GM19351 (cell line): ENCODE data around the gene BPIFB4.

Source experiments
- ATAC-seq: cut with Tn5 transposase; IDR thresholded peaks from one replicate; pipeline ENCODE4 v1.9.1; 2021; ENCODE audit warnings: mild to moderate bottlenecking, moderate library complexity; ENCODE audit not compliant: unreplicated experiment

The BPIFB4 gene

DNA sequence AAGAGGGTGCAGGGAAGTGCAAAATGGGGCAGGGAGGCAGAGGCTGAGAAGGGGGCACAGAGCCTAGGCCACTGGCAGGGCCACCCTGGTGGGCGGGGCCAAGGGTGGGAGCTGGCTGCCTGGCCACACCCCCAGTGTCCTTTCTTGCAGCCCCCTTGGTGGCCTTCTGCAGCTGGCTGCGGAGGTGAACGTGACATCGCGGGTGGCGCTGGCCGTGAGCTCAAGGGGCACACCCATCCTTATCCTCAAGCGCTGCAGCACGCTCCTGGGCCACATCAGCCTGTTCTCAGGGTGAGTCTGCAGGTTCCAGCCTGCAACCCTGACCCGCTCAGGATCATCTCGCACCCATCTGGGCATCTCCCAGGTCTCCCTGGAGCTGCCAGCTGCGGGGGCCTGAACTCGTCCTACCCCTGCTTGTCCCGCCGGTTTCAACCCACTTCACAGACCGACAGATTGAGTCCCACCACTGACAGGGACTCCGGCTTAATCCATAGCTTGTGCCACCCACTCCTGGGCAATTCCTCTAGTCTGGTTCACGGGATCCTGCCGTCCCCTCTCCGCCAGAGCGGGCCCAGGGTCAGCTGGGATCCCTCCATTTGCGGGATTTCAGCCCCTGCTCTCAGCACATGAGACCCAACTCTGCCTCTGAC, 19.6 kb upstream of the BPIFB4 start:
- ATAC-seq = no peak

DNA sequence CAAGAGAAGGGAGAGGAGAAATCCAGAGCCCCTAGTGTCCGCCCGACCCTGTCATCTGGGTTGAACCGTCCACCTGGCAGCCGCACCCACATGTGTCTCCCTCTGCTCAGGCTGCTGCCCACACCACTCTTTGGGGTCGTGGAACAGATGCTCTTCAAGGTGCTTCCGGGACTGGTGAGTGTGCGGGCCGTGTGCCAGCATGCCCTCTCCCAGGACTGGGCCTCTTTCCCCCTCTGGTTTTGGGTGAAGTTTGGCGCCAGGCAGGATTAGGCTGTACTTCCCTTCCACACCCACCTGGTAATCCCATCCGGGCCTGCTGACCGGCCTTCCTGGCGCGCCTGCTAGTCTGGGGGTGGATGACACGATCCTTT, 17.8 kb upstream of the BPIFB4 start:
- no peak for ATAC-seq

DNA sequence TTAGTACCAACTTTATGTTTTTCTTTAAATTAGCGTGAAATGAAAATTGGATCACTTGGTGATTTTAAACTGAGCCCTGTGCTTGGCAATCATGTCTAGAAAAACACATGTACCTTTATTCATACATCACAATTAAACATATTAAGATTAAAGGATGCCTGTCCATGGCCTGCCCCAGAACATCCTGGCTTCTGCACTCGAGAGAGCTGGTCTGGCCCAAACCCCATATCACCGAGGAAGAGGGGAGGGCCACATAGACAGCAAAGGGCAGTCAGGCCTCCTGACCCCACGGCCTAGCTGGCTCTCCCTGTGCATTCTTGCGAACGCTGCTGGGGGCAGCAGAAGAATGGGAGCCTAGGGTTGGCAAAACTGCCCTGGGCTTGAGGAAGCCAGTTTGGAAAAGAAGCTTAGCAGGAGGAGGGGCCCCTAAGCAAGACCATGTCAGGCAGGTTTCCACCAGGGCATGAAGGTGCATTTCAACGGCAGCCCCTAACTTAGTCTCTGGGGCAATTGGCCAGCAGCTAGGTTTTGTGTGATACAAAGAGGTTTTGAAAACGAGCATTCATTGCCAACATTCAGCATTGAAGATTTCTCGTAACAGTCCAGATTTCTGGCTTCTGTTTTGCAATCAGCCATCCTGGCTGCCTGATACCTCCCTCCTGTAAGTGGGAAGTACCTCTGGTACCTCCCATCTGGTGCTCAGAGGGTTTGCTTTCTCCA, 17.2 kb upstream of the BPIFB4 start:
- ATAC-seq = no peak

DNA sequence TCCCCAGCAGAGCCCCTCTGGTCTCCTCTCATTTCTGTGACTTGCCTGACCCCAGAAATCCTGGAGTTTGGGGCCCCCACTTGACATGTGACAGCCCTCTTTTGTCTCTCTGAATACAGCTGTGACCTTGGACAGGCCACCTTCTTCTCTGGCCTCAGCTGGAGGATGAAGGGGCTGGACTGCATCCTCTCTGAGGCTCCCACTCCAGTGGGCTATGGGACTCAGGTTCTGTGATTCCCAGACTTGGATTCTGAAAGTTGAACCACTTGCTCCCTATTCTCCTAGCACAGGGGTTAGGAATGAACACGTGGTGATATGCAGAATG, 16.7 kb upstream of the BPIFB4 start:
- ATAC-seq = no peak

DNA sequence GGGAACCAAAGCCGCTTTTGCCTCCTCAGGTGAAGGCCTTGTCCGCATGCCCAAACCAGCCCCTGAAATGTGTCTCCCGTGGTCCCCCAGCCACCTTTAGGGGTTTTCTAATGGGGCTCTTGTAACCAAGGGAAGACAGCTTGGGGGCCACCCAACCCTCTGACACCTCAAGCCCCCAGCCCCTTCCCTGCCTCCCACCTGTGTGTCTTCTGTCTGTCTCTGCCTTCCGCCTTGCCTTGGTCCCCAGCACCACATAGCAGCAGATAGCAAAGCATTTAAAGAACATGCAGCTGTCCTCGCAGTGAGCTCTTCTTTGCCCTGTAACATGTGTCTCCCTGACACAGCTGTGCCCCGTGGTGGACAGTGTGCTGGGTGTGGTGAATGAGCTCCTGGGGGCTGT, 16.2 kb upstream of the BPIFB4 start:
- ATAC-seq = no peak

GRCh38 chr20:33064572-33065287, 14.7 kb upstream of the BPIFB4 start:
- no peak for ATAC-seq

- no peak for ATAC-seq
These were observed 13.7 kb upstream of the BPIFB4 start for GRCh38 chr20:33065785-33066184.

GRCh38 chr20:33067806-33068205, 11.6 kb upstream of the BPIFB4 start:
- ATAC-seq = no peak

- no peak for ATAC-seq
These were observed 11.0 kb upstream of the BPIFB4 start for GRCh38 chr20:33068251-33068939.

DNA sequence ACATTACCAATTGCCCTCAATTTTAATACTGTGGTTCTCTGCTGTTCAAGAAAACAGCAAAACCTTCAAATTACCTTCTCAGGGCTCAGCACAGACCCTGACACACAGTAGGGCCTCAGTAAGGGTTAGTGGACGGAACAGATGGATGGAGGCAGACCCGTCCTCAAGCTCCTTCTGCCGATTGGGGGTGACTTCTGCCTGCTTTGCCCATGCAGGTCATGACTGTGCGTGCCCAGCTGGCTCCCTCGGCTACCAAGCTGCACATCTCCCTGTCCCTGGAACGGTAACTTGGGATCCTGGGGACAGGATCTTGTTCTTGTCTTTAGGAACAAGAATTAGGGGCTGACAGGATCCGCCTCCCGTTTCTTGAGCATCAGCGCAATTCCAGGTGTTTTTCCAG, 9.8 kb upstream of the BPIFB4 start:
- ATAC-seq = no peak

DNA sequence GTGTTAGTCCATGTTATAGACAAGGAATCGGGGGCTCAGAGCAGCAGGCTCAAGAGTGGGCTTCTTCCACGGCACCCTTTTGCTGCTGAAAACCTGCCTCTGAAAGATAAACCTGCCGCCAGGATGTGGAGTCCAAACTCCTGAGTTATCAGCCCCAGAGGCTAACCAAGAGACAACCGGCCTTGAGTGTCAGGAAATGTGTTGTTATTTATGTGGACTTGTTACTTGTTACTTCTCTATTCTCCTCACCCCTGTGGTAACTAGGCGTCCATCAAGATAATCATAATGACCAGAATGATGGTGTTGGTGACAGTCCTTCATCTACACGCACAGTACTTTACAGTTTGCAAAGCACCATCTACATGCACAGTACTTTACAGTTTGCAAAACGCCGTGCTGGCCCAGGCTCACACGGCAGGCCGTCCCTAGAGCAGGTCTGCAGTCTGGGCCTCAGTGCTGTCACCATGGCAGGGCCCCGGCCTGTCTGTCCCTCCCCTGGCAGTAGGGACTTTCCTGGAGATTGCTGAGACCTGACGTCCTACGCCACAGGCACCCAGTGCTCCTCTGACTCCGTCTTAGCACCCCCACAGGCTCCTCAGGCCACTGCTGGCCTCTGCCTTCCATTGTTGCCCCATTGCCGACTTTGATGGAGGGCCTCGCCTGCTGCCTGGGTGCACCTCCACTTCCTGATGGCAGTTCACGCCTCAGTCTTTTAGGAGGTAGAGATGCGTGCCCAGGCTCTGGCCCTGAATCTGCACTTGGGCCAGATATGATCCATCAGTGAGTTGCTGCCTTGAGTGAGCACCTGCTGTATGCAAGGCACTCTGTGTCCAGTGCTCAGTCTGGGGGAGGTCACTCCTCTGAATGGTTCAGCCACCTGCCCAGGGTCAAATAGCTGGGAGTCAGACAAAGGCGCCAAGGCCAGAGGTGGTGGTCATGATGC, 9.1 kb upstream of the BPIFB4 start:
- ATAC-seq = no peak

- ATAC-seq = no peak
These were observed 8.2 kb upstream of the BPIFB4 start for GRCh38 chr20:33071198-33071597.

GRCh38 chr20:33072362-33072761, 7.1 kb upstream of the BPIFB4 start:
- ATAC-seq = no peak

- no peak for ATAC-seq
These were observed 6.6 kb upstream of the BPIFB4 start for GRCh38 chr20:33072813-33073212.

- no peak for ATAC-seq
These were observed 4.8 kb upstream of the BPIFB4 start for GRCh38 chr20:33074675-33075074.

GRCh38 chr20:33075281-33075680, 4.2 kb upstream of the BPIFB4 start:
- no peak for ATAC-seq

DNA sequence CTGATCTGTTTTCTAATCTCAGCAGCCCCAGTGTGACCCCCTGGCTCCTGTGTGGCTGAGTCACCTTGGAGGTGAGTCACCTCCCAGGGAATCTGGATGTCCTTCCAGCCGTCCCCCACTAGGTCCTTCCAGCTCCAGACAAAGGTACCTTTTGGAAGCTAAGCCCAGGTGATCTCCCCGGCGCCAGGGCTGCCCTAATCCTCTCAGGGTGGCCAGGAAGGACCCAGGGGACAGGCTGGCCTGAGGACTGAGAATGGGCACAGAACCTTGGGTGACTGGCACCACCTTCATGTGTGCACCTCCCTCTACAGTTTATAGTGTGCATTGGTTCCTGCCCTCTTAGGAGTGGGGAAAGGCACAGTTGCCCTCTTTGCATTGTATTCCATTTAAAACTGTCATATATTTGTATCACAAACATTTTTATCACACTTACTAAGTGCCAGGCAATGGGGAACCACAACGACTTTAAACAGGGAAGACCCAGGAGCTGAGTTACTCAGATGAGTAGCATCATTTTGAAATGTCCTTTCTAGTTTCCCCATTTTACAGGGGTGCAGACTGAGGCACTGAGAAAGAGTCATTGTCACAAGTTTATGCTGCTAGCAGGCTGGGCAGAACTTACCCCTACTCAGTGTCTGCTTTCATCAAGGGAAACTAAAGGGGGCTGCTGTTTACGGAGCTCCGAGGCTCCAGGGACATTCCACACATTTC, 2.6 kb upstream of the BPIFB4 start:
- no peak for ATAC-seq

DNA sequence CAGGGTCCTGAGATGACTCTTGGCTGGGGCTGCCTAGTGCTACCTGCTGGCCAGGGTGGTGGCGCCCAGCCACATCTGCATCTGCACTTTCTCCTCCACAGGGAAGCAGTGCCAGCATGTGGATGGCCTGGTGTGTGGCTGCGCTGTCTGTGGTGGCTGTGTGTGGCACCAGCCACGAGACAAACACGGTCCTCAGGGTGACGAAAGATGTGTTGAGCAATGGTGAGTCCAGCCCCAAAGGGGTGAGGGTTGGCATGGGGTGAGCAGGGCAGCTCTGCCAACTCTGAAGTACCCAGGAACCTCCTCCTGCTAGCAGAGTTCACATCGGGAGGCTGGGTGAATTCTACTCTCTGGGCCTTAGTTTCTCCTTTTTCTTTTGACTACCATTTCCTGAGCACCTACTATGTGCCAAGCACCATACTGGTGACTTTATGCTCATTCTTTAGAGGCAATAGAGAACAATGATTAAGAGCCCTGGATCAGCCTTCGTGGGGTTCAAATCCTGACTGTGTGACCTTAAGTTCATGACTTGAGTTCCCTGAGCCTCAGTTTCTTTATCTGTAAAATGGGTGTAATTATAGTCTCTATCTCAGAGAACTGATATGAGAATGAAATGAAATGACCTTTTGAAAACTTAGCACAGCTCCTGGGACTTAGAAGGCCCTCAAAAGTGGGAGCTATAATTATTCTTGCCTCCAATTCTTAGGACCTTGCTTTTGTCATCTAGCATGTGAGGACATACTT, 2.1 kb downstream of the BPIFB4 start:
- no peak for ATAC-seq

DNA sequence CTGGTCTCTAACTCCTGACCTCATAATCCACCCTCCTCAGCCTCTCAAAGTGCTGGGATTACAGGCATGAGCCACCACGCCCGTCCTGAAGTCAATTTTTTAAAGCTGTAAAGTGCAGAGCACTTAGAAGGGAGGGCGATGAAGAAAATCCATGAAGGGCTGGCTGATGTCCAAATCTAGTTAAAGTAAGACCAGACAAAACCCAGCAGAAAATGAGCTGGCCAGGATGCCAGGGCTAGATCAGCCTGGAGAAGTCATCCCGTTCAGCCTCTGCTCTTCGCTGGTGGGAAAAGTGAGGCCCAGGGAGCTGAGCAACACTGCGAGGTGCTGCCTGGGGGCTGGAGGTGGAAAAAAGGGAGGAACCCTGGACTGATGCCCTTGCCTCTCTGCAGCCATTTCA, 3.1 kb downstream of the BPIFB4 start:
- ATAC-seq = no peak
